Activated CD4-positive, alpha-beta T cell treated with anti-CD3 and anti-CD28 coated beads, Interleukin-2, amount 50 U/mL, for 24 hours (primary cell): ENCODE data around the gene SDC1.
"Not testable (repeated sequence)": the region's sequence is repeated elsewhere in the genome, so short reads cannot be mapped to it uniquely, and the experiment has no call there.

ENCODE experiments used
- DNase-seq, 2 donors: peaks; one replicate each; pipeline ENCODE4 v3.0.0-alpha.2; 2020; ENCODE audit warnings: low read depth in 1 of 2, low spot score in 1 of 2

Gene SDC1, protein sequence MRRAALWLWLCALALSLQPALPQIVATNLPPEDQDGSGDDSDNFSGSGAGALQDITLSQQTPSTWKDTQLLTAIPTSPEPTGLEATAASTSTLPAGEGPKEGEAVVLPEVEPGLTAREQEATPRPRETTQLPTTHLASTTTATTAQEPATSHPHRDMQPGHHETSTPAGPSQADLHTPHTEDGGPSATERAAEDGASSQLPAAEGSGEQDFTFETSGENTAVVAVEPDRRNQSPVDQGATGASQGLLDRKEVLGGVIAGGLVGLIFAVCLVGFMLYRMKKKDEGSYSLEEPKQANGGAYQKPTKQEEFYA

DNA sequence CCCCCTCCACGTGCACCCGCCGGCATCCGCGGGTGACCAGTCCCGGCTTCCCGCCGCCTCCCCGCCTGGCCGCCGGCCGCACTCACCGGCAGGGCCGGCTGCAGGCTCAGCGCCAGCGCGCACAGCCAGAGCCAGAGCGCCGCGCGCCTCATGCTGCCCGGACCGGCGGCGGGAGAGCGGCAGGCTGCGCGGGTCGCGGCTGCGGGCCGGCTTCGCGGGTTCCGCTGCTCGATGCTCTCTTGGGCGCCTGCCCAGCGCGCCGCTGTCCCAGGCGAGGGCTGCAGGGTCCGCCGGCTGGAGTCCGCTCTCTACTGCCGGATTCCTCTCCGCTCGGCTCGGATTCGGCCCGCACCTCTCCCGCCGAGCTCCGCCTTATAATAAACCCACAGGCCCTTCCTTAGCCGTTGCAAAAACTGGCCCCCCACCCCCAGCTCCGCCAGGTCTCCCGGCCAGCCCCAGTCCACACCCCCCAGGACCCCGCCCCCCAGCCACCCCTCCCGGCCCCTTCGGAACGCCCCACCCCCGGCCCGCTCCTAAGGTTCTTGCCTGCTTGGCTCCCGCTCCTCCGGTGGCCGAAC is at the start of gene SDC1:
Gene SDC1 (minus strand): TSS at position 415 of the 578 bp plus-strand sequence. CDS start 263 bp downstream, at position 152.
- DNase-seq, result no peak

DNA sequence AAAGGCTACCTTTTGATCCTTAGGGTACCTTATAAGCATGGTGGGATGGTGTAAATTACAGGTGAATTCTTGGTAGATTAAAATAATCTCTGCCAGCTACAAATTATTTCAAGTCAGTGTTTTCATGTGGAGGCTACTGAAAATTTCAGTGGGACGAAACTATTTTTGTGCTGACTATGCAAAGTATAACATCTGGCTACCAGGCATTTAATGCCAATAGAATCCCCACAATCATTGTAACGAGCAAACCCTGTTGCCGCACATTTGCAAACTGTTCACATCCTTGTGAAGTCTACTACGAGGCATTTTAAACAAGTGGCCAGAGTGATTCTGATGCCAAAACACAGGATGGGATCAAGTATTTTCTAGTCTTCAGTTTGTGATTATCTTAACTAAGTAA is 48.1 kb upstream of the SDC1 start:
- DNase-seq, result no peak

DNA sequence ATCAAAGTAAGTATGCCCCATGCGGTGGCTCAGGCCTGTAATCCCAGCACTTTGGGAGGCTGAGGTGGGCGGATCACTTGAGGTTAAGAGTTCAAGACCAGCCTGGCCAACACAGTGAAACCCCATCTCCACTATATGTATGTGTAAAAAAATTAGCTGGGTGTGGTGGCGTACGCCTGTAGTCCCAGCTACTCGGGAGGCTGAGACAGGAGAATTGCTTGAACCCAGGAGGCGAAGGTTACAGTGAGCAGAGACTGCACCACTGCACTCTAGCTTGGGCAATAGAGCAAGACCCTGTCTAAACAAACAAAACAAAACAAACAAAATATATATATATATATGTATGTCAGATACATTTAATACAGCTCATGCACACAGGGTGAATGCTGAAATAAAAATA is 43.4 kb upstream of the SDC1 start:
- not testable (repeated sequence) for DNase-seq

DNA sequence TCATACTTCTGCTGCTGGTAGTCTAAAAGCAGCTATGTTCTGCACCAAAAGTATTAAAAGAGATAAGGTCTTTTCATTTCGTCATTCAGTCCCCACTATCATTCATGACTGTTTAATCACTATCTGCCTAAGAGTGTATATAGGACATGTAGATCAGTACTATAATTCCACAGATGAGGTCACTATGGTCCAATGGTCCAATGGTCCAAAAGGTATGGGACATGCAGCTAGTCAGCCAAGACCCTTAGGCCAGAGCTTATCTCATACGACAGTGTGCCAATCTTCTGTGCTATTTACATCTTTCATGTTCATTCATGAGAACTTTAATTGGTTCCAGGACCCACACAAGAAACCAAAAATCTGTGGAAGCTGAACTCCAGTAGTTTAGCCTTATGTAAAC is 42.6 kb upstream of the SDC1 start:
- DNase-seq, result no peak

DNA sequence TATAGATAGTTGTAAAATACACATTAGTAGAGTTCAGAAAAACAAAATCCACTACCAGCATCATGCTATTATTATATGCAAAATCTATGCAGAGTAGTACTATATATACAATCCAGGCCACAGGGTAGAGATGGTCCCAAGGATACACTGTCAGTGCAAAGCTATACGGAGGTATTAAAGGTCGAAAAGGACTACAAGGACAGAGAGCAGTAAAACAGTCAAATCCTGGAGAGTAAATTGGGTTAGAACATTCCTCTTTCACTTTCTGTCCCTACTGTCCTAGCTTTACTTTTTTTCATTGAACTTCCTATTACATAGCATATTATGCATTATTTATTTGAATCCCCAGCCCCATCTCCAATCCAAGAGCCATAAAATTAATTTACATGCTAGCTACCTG is 39.7 kb upstream of the SDC1 start:
- no peak for DNase-seq

DNA sequence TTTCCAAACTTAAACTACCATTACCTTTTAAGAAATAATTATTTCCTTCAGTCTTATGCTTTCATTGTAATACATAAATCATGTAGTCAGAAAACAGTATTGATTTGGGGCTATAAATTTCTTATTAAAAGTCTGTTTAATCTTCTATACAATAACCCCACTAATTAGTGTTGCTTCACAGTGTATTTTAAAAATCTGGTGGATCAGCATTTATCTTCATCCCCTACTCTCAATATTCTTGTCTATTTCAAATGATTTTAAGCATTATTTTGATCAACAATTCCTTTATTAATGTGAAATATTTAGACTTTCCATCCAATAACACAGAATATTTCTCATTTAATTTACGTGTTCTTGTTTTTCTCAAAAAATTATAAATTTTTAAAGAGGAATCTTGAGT is 32.5 kb upstream of the SDC1 start:
- no peak for DNase-seq

DNA sequence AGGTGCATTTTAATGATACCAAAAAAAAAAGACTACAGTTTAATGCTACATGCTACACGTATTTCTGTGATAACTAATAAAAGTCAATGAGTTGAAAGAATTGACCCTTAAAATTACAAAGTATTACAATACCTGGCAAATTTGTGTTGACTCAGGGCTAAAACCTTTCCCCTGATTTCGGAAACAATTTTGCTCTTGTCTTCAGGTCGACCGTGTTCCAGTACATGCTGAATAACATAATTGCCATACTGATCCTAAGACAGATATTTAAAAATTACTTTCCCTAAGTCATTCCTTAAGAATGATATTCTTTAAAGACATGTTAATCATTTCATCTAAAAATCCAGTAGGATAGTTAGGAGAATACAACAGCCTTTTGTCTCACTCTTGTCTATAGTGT is 29.8 kb upstream of the SDC1 start:
- DNase-seq, result no peak

DNA sequence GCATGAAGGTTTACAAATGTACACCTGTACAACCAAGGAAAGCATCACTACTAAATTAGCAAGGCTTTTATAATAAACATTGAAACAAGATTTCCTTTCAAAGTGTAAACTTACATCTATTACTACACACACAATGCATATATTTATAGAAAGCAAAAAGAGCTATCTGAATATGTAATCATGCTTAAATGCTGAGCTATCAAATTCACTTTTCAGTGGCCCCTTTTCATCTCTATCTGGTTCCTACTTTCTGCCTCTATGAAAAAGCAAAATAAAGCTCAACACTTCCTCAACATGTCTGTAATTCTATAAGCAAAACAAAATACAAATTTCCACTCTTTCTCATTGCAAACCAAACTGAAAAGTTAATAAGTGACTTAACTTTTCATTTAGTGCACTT is 25.5 kb upstream of the SDC1 start:
- no peak for DNase-seq

DNA sequence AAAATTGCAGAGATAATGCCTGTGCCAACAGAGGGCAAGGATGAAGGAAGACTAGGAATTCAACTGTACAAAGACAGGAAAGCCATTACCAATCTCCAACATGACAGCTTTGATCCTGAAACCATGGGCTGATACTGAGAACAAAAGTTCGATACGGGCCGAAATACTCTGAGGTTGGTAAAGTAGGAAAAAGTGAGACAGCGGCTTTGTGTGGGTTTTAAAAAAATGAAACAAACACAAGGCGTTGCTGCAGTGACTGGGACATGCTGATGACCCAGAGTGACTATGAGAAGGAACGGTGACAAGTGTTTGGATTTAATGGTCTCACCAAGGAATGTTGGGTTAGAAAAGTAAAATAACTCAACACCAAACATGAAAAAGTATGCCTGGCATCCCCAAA is 24.2 kb upstream of the SDC1 start:
- no peak for DNase-seq

DNA sequence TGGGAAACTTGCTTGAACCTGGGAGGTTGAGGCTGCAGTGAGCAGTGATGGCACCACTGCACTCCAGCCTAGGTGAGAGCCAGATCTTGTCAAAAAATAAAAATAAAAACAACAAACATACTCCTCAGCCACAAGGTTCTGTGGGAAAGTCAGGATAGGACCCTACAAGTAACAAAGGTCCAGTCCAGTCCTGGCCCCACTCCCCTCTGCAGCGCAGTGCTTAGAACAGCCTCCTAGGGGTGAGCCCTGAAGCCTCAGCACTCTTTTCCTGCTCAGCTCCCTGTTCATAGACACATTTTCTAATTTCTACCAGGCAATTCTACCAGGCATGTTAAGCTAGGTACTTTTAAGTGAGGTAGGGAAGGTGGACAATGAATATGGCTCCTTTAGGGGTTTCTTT is 22.2 kb upstream of the SDC1 start:
- DNase-seq, result no peak

DNA sequence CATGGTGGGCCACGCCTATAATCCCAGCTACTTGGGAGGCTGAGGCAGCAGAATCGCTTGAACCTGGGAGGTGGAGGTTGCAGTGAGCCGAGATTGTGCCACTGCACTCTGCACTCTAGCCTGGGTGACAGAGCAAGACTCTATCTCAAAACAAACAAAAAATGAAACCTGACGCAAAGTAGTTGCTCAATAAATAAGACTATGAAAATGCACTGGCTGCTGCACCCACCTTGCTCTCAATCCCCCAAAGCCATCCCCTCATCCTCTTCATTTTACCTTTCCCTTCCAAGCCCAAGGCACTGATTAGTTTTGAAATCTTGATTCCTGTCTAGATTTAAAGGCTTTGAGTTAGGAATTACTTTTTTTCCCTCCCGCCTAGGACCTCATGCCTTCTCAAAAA is 18.7 kb upstream of the SDC1 start:
- DNase-seq, result not testable (repeated sequence)

DNA sequence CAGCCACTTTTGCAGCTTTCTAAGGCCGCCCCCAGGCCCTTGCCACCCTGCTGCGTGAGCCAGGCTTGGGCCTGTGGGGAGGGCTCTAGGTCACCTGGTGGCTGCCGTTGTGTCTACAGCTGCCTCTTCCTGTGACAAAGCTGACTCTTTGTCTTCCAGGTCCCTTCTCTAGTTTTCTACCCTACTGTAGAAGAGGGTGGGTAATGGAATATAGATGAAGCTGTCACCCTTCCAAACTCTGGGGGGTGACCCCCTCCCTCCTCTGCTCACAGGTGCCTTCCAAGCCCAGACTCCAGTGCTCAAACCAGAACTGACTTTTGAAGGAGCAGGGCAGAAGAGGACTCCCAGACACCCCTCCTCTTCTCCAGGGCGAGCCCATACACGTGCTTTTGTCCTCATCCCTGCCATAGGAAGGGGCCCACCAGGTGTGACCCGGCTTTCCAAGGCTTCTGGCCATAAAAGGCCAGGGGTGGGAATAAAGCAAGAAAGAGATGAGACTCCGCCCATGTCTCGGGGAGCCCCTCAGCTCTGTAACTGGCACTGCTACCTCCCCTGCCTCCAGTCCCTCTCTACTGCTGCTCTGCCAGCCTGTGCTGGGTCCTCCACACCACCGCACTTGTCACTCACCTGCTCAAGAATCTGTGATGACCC is 17.9 kb upstream of the SDC1 start:
- DNase-seq, result no peak

DNA sequence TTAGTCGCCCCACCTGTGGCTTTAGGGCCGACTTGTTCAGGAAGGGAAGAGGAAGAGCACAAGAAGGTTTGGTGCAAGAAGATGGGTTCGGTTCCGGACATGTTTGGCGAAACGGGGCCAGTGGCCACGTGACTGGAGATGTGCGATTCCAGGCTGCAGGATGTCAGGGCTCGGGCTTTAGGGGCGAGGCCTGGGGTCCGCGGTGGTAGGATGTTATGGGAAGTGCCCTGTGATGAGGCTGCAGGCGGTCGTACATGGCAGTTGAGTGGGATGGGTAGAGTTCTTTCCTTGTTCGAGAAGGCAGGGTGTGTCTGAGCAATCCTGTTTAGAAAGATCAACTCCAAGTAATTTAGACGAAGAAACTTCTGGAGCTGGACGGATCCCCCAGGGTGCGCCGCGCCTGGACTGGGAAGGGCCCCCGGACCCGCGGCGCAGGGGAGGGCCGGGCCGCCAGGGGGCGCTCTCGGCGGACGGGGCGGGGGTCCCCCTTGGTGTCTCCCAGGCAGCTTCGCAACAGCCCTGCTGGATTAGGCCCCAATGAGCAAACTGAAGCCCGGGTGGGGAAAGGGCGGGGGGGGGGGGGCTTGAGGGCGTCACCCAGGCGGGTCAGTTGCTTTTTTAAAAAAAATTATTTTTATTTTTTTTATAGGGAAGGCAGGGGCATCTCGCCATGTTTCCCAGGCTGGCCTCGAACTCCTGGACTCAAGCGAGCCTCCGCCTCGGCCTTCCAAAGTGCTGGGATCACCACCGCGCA is 17.2 kb upstream of the SDC1 start:
- no peak for DNase-seq

DNA sequence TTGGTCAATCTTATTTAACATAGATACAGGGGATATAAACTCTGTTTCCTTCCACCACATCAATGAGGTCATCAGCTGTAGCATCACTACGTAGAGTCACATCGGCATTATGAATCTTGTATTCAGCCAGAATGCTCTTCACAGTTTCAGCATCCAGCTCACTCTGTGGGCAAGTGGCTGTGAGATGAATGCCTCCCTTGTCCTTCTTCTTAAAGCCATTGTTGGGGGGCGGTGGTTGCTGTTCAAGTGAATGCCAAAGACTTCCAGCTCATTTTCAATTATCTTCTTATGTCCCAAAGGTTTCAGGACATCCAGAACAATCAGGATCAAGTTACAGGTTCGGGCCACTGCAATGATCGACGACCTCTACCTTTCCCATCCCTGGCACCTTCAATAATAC is 15.4 kb upstream of the SDC1 start:
- not testable (repeated sequence) for DNase-seq

DNA sequence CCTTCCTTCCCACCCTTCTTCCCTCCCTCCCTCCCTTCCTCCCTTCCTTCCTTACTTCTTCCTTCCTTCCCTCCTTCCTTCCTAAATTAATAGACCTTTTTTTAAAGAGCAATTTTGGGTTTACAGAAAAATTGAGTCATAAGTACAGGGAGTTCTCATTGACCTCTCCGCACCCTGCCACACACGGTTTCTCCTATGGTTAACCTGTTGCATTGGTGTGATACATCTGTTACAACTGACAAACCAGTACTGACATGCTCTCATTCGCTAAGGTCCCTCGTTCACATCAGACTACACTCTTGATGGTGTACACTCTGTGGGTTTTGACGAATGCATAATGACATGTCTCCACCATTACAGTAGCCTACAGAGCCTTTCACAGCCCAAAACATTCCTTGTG is 11.6 kb upstream of the SDC1 start:
- DNase-seq, result no peak

DNA sequence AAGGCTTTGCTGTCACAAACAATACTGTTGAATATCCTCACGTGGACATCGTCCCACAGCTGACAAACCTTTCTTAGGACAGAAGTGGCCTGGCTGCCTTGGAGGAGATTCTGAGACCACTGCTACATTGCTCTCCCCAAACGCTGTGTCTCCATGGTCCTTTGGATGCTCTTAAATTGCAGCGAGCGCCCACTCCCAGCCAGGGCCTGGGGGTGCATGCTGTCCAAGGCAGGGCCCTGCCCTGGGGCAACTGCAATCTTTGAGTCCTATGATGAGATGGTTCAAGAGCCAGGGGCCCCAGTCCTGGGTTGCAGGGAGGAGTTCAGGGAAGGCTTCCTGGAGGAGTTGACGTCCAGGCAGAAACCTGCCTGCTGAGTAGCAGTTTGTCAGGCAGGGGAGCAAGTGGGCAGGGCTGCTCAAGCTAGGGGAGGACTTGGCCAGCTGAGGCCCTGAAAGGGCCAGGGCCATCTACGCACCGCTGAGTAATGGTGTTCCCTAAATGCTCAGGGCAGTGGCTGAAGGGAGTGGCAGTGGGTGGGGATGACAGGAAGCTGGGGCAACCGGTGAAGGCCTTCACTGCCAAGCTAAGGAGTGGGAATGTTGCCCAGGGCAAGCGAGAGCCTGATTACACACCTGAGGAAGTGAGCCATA is 10.8 kb upstream of the SDC1 start:
- DNase-seq, result no peak

DNA sequence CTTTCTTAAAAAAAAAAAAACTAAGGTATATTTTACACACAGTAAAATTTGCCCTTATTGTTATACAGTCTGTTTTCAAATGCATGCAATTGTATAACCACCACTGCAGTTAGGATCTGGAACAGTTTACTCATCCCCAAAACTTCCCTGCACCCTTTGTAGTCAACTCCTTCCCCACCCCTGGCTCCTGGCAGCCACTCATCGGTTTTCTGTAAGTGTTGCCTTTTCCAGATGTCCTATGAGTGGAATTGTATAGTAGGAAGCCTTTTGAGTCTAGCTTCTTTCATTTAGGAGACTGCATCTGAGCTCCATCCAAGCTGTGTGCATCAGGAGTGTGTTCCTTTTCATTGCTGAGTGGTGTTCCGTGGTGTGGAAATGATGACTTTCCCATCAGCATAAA is 9.7 kb upstream of the SDC1 start:
- DNase-seq, result not testable (repeated sequence)

DNA sequence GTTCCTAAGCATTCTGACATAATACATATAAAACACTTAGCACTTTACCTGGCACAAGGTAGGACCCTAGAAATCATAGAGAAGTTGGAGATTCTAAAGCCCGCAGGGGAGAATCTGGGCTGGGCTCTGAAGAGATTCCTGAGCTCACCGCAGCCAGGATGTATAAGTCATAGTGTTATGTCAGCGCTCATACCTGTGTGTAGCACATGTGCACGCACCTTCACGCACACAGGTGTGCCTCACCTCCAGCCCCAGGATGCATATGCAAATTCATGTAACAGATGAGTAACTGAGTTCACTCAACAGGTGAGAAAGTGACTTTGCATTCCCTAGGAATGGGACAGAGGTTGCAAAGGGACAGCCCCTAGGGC is 7.9 kb upstream of the SDC1 start:
- no peak for DNase-seq

DNA sequence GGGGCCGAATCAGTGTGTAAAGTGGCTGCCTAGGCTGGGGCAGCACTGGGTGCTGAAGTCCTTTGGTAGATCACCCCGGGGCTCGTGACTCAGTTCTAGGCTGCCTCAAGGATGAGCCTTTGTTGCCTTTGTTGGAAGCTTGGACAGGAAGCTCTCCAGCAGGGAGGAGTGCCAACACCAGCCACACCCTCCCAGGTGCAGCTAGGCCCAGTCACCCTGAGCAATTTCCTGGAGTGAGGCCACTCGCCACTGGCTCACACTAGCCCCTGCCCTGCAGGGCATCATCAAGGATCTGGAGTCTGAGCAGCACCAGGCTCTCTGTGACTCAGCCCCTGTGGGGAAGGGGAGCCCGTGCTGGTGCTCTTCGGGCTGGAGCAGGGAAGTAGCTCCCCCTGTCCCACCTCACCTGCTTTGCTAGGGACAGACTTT is 6.7 kb upstream of the SDC1 start:
- no peak for DNase-seq

DNA sequence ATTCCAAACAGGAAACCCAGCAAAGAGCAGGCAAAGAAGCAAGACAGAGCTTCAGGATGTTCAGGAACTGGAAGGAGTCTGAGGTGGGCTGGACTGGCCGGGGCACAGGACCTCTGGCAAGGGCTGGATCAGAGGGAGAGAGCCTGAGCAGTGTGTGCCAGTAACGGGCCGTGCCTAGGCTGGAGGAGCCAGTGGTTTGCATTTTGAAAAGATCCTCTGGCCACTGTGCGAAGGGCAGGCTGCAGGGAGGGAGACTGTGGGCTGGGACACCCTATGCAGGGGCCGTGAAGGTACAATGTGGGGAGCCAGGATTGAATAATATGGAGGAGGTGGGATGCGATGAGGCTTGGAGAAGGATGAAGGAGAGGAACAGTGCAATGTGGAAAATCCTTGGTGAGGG is 6.2 kb upstream of the SDC1 start:
- DNase-seq, result no peak

DNA sequence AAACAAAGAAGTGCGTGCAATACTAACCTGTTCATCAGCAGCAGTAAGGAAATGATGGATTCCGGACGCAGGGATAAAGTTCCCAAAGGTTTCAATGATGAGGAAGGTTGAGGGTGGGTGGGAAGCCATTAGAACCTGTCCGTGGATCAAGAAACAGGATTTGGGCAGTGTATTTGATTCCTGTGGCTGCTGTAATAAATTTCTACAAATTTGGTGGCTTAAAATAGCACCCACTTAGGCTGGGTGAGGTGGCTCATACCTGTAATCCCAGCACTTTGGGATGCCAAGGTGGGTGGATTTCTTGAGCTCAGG is 5.1 kb upstream of the SDC1 start:
- DNase-seq, result no peak
